Muscle layer of duodenum (tissue), 2 donors: ENCODE results near the gene ARID4B.
A peak's percentile ranks its signal among the peaks of the same experiment; 100 is the strongest.

Source experiments
- H3K27ac ChIP-seq: one replicate; pipeline ENCODE4 v1.7.0; 2013; ENCODE audit warnings: mild to moderate bottlenecking, low read length
- H3K27me3 ChIP-seq: one replicate; pipeline ENCODE4 v1.7.0; 2013; ENCODE audit warnings: low read depth, mild to moderate bottlenecking, control low read depth, low read length
- H3K36me3 ChIP-seq, 2 donors: one replicate each; pipeline ENCODE4 v1.7.0; 2013; ENCODE audit warnings: low read length in 2 of 2, control low read depth in 1 of 2, mild to moderate bottlenecking in 1 of 2; ENCODE audit not compliant: insufficient read depth in 2 of 2, control insufficient read depth in 1 of 2
- H3K4me1 ChIP-seq, 2 donors: one replicate each; pipeline ENCODE4 v1.7.0; 2013; ENCODE audit warnings: low read length in 2 of 2, mild to moderate bottlenecking in 2 of 2, control low read depth in 1 of 2, moderate library complexity in 1 of 2; ENCODE audit not compliant: insufficient read depth in 2 of 2, control insufficient read depth in 1 of 2
- H3K4me3 ChIP-seq, 2 donors: one replicate each; pipeline ENCODE4 v1.7.0; 2013; ENCODE audit warnings: low read length in 2 of 2, low read depth in 1 of 2, mild to moderate bottlenecking in 1 of 2
- H3K9me3 ChIP-seq, 2 donors: one replicate each; pipeline ENCODE4 v1.7.0; 2013; ENCODE audit warnings: low read length in 2 of 2, control low read depth in 1 of 2, mild to moderate bottlenecking in 1 of 2; ENCODE audit not compliant: control insufficient read depth in 1 of 2
- donor health status: healthy.

Gene ARID4B

GRCh38 chr1:235157150-235157549 is 170.8 kb downstream of the ARID4B start:
- no peaks in the 10 kb centered on the region for H3K27me3 ChIP-seq
- H3K9me3 ChIP-seq = no peaks in the 10 kb centered on the region
- H3K4me3 ChIP-seq = peak overlapping the region in 1 of 2 donors; percentile 1
- H3K4me1 ChIP-seq = peaks cover 8 to 18% of the 10 kb centered on the region in 2 donors
- H3K27ac ChIP-seq = no peak overlapping the region
- H3K36me3 ChIP-seq = peaks cover 30 to 53% of the 10 kb centered on the region in 2 donors

GRCh38 chr1:235156740-235157139 is 171.2 kb downstream of the ARID4B start:
- H3K36me3 ChIP-seq = peaks cover 31 to 53% of the 10 kb centered on the region in 2 donors

GRCh38 chr1:235156265-235156664 is 171.7 kb downstream of the ARID4B start:
- H3K27ac ChIP-seq = no peak overlapping the region
- peaks cover 35 to 58% of the 10 kb centered on the region in 2 donors for H3K36me3 ChIP-seq
- no peak overlapping the region for H3K4me3 ChIP-seq
- H3K4me1 ChIP-seq = peaks cover 8 to 15% of the 10 kb centered on the region in 2 donors
- no peaks in the 10 kb centered on the region for H3K27me3 ChIP-seq
- no peaks in the 10 kb centered on the region for H3K9me3 ChIP-seq

More at GRCh38 chr1:235156740-235157139, 171.2 kb downstream of the ARID4B start:
- peak overlapping the region in 1 of 2 donors; percentile 1 for H3K4me3 ChIP-seq
- H3K4me1 ChIP-seq = peaks cover 8 to 16% of the 10 kb centered on the region in 2 donors
- no peaks in the 10 kb centered on the region for H3K9me3 ChIP-seq
- no peaks in the 10 kb centered on the region for H3K27me3 ChIP-seq
- no peak overlapping the region for H3K27ac ChIP-seq

- Histone ChIP-seq H3K4me3 (no peak overlapping the region), H3K36me3 (peaks cover 60 to 73% of the 10 kb centered on the region in 2 donors), H3K27me3 (no peaks in the 10 kb centered on the region), H3K27ac (no peak overlapping the region), H3K9me3 (no peaks in the 10 kb centered on the region), H3K4me1 (peaks cover 0 to 5% of the 10 kb centered on the region in 2 donors)
Observed at GRCh38 chr1:235152235-235152634, 175.7 kb downstream of the ARID4B start.

- Histone ChIP-seq H3K9me3 (no peaks in the 10 kb centered on the region), H3K27ac (no peak overlapping the region), H3K27me3 (no peaks in the 10 kb centered on the region), H3K4me3 (no peak overlapping the region), H3K36me3 (peaks cover 51 to 67% of the 10 kb centered on the region in 2 donors), H3K4me1 (no peaks in the 10 kb centered on the region)
Observed at GRCh38 chr1:235151033-235151432, 176.9 kb downstream of the ARID4B start.

GRCh38 chr1:235149824-235150223 is 178.2 kb downstream of the ARID4B start:
- H3K4me1 ChIP-seq = no peaks in the 10 kb centered on the region
- no peaks in the 10 kb centered on the region for H3K9me3 ChIP-seq
- no peaks in the 10 kb centered on the region for H3K27me3 ChIP-seq
- H3K4me3 ChIP-seq = no peak overlapping the region
- peaks cover 55 to 70% of the 10 kb centered on the region in 2 donors for H3K36me3 ChIP-seq
- no peak overlapping the region for H3K27ac ChIP-seq

GRCh38 chr1:235147269-235147668 is 180.7 kb downstream of the ARID4B start:
- H3K36me3 ChIP-seq = peaks cover 42 to 70% of the 10 kb centered on the region in 2 donors

GRCh38 chr1:235145639-235146038 is 182.3 kb downstream of the ARID4B start:
- Histone ChIP-seq H3K36me3 (peaks cover 35 to 66% of the 10 kb centered on the region in 2 donors), H3K9me3 (no peaks in the 10 kb centered on the region), H3K27me3 (no peaks in the 10 kb centered on the region), H3K4me1 (no peaks in the 10 kb centered on the region), H3K27ac (no peak overlapping the region), H3K4me3 (no peak overlapping the region)

More at GRCh38 chr1:235147269-235147668, 180.7 kb downstream of the ARID4B start:
- Histone ChIP-seq H3K4me1 (no peaks in the 10 kb centered on the region), H3K27ac (no peak overlapping the region), H3K9me3 (no peaks in the 10 kb centered on the region), H3K27me3 (no peaks in the 10 kb centered on the region), H3K4me3 (no peak overlapping the region)

- Histone ChIP-seq H3K27ac (no peak overlapping the region), H3K9me3 (no peaks in the 10 kb centered on the region), H3K4me1 (no peaks in the 10 kb centered on the region), H3K36me3 (peaks cover 36 to 61% of the 10 kb centered on the region in 2 donors), H3K4me3 (no peak overlapping the region), H3K27me3 (no peaks in the 10 kb centered on the region)
Observed at GRCh38 chr1:235142991-235143390, 185.0 kb downstream of the ARID4B start.

GRCh38 chr1:235139315-235139714 is 188.7 kb downstream of the ARID4B start:
- Histone ChIP-seq H3K9me3 (no peaks in the 10 kb centered on the region), H3K4me1 (no peaks in the 10 kb centered on the region), H3K4me3 (no peak overlapping the region), H3K27ac (no peak overlapping the region), H3K36me3 (peaks cover 47 to 60% of the 10 kb centered on the region in 2 donors), H3K27me3 (no peaks in the 10 kb centered on the region)

GRCh38 chr1:235138821-235139220 is 189.2 kb downstream of the ARID4B start:
- Histone ChIP-seq H3K4me1 (no peaks in the 10 kb centered on the region), H3K4me3 (no peak overlapping the region), H3K27ac (no peak overlapping the region), H3K27me3 (no peaks in the 10 kb centered on the region), H3K36me3 (peaks cover 51 to 56% of the 10 kb centered on the region in 2 donors), H3K9me3 (no peaks in the 10 kb centered on the region)

GRCh38 chr1:235136111-235136510 is 191.9 kb downstream of the ARID4B start:
- H3K27ac ChIP-seq = no peak overlapping the region
- no peaks in the 10 kb centered on the region for H3K27me3 ChIP-seq
- peaks cover 52 to 56% of the 10 kb centered on the region in 2 donors for H3K36me3 ChIP-seq
- H3K4me3 ChIP-seq = no peak overlapping the region
- no peaks in the 10 kb centered on the region for H3K4me1 ChIP-seq
- no peaks in the 10 kb centered on the region for H3K9me3 ChIP-seq
